ENCODE measurements around the gene SERPINE2. TPM values are rescaled to one million over a fixed set of nuclear protein-coding genes. Genes with fewer than 3 reads are reported as not detected.

The SERPINE2 gene
- total RNA-seq, 4 donors from 2014 or later: 4.9 to 37.4 (median 15.8) TPM

- H3K9me3 ChIP-seq: no peaks in the 10 kb centered on the region
- peaks cover 12 to 64% (median 35%) of the 10 kb centered on the region in 4 donors for H3K4me1 ChIP-seq
- intact Hi-C loops (cut with DNase I; ENCODE audit: low total_unique reads) (no loop called here), in situ Hi-C loops (cut with MboI; ENCODE audit: low pct_ligation_motif_present in 1 of 4, low pct_unique_long_range_greater_than_20kb in 1 of 4, low sequenced_read_pairs in 3 of 4) (no loop called here)
- H3K27me3 ChIP-seq: no peaks in the 10 kb centered on the region
- no peak overlapping the region for H3K4me3 ChIP-seq
- WGBS, 2 donors (ENCODE audit: low coverage in 1 of 2): 0% methylated on average over 1 of the region's 1 CpG
- no peaks in the 10 kb centered on the region for H3K36me3 ChIP-seq
- TF ChIP-seq CTCF (IDR thresholded peaks at IDR 0.05) (no peak), POLR2AphosphoS5 (IDR thresholded peaks at IDR 0.05) (no peak), EP300 (IDR thresholded peaks at IDR 0.05; ENCODE audit: low read depth) (no peak), POLR2A (IDR thresholded peaks at IDR 0.05) (no peak)
- no peak for DNase-seq
- no peak overlapping the region for H3K27ac ChIP-seq
These were observed 101.6 kb downstream of the SERPINE2 start for GRCh38 chr2:223937535-223937934.

- Histone ChIP-seq H3K4me1 (peaks cover 11 to 59% (median 32%) of the 10 kb centered on the region in 4 donors), H3K27me3 (no peaks in the 10 kb centered on the region), H3K27ac (no peak overlapping the region), H3K9me3 (no peaks in the 10 kb centered on the region), H3K36me3 (no peaks in the 10 kb centered on the region), H3K4me3 (no peak overlapping the region)
- in situ Hi-C loops (cut with MboI; ENCODE audit: low pct_ligation_motif_present in 1 of 4, low pct_unique_long_range_greater_than_20kb in 1 of 4, low sequenced_read_pairs in 3 of 4): no loop called here
- intact Hi-C loops (cut with DNase I; ENCODE audit: low total_unique reads): no loop called here
- WGBS, 2 donors (ENCODE audit: low coverage in 1 of 2): 58 to 62% methylated on average over 5 of the region's 5 CpGs
- TF ChIP-seq POLR2A (IDR thresholded peaks at IDR 0.05) (no peak), EP300 (IDR thresholded peaks at IDR 0.05; ENCODE audit: low read depth) (no peak), POLR2AphosphoS5 (IDR thresholded peaks at IDR 0.05) (no peak), CTCF (IDR thresholded peaks at IDR 0.05) (no peak)
- DNase-seq: no peak
These were observed 102.2 kb downstream of the SERPINE2 start for GRCh38 chr2:223936862-223937326.

GRCh38 chr2:223935459-223936125, 103.5 kb downstream of the SERPINE2 start:
- TF ChIP-seq POLR2A (IDR thresholded peaks at IDR 0.05) (no peak), POLR2AphosphoS5 (IDR thresholded peaks at IDR 0.05) (no peak), EP300 (IDR thresholded peaks at IDR 0.05; ENCODE audit: low read depth) (no peak), CTCF (IDR thresholded peaks at IDR 0.05) (no peak)
- peaks cover 5 to 63% (median 32%) of the 10 kb centered on the region in 4 donors for H3K4me1 ChIP-seq

GRCh38 chr2:223934870-223935269, 104.2 kb downstream of the SERPINE2 start:
- WGBS, 2 donors (ENCODE audit: low coverage in 1 of 2): 64 to 73% methylated on average over 5 to 6 of the region's 6 CpGs
- H3K4me3 ChIP-seq: no peak overlapping the region
- no peak for TF ChIP-seq CTCF (IDR thresholded peaks at IDR 0.05)
- TF ChIP-seq EP300 (IDR thresholded peaks at IDR 0.05; ENCODE audit: low read depth): no peak
- no peak for TF ChIP-seq POLR2AphosphoS5 (IDR thresholded peaks at IDR 0.05)
- no peak overlapping the region for H3K27ac ChIP-seq
- H3K36me3 ChIP-seq: no peaks in the 10 kb centered on the region
- no peak for DNase-seq
- H3K4me1 ChIP-seq: peaks cover 9 to 69% (median 39%) of the 10 kb centered on the region in 4 donors
- intact Hi-C loops (cut with DNase I; ENCODE audit: low total_unique reads): no loop called here
- H3K27me3 ChIP-seq: no peaks in the 10 kb centered on the region
- H3K9me3 ChIP-seq: no peaks in the 10 kb centered on the region
- in situ Hi-C loops (cut with MboI; ENCODE audit: low pct_ligation_motif_present in 1 of 4, low pct_unique_long_range_greater_than_20kb in 1 of 4, low sequenced_read_pairs in 3 of 4): no loop called here

More at GRCh38 chr2:223935459-223936125, 103.5 kb downstream of the SERPINE2 start:
- intact Hi-C loops (cut with DNase I; ENCODE audit: low total_unique reads) (no loop called here), in situ Hi-C loops (cut with MboI; ENCODE audit: low pct_ligation_motif_present in 1 of 4, low pct_unique_long_range_greater_than_20kb in 1 of 4, low sequenced_read_pairs in 3 of 4) (no loop called here)
- H3K27ac ChIP-seq: no peak overlapping the region
- no peak for DNase-seq
- no peaks in the 10 kb centered on the region for H3K9me3 ChIP-seq
- H3K4me3 ChIP-seq: no peak overlapping the region
- no peaks in the 10 kb centered on the region for H3K27me3 ChIP-seq
- H3K36me3 ChIP-seq: no peaks in the 10 kb centered on the region
